Heart left ventricle (tissue), 13 donors: ENCODE data around the gene LRG1.

Source experiments
- CTCF ChIP-seq, 12 donors: fragments of 200-600 bp; sonication (generic) in 4 of 12; IDR thresholded peaks; one replicate each; pipeline versions ENCODE4 v1.5.0 to v1.8.0; 2018 to 2022; ENCODE audit warnings: antibody characterized with exemption in 12 of 12, mild to moderate bottlenecking in 5 of 12
- POLR2A ChIP-seq, 2 donors: fragments of 450-650 bp; IDR thresholded peaks; one replicate each; pipeline ENCODE4 v1.6.1; 2017; ENCODE audit warnings: antibody characterized with exemption in 2 of 2, mild to moderate bottlenecking in 2 of 2, moderate library complexity in 2 of 2
- donor health status: ischemic (EF 13 %, LVEDD 7.1; RV severe dilation, severe dysfunction).
- donor health status: DM: no; HTN: yes; CAD: no.
- donor health status: DM: no; HTN: no; CAD: no.
- donor health status: ischemic (EF 25% LVEDD 6.9; RV normal size, moderate dysfunction).
- donor health status: ischemic (EF 25% LVEDD 5.7; RV mildly dilated, moderate dysfunction).
- donor health status: ischemic (EF 35%, LVEDD 5.7; RV mildly dilated, moderate dysfunction).
- donor health status: nonischemic (EF 11% LVEDD 7.7; RV severe dilation, severe dysfunction).
- donor health status: DM: yes; HTN: yes; CAD: no.
- donor health status: PGD.
- donor health status: ischemic (EF 29% LVEDD 5.4; RV normal size, mild dysfunction).
- donor health status: nonischemic (EF 23%, LVEDD 6.1; RV moderate dilation, normal function).

- TF ChIP-seq CTCF (IDR thresholded peaks at IDR 0.05) (no peak), POLR2A (IDR thresholded peaks at IDR 0.05) (no peak)
Measured at GRCh38 chr19:4555657-4556561, 16.1 kb upstream of the LRG1 start.
